H1 (cell line): Measurements from ENCODE around the gene SCGB3A1. TPM values are rescaled to one million over a fixed set of nuclear protein-coding genes. Genes with fewer than 3 reads are reported as not detected.

Experiments
- polyA plus RNA-seq, 7 experiments: library from polyadenylated mRNA; depleted of rRNA in 3 of 7; stranded (reverse) in 5 of 7; unstranded in 2 of 7; fragments of >200 nt in 5 of 7; fragments of 200-250 nt in 2 of 7; gene quantifications; 1 replicate in 5 of 7; 2 replicates in 1 of 7; 4 replicates in 1 of 7; pipeline versions ENCODE4 v1.2.1 to v1.2.3, GENCODE V29; 2011 to 2013; ENCODE audit warnings: missing spikeins in 2 of 7, mixed read lengths in 2 of 7
- total RNA-seq: library from RNA; stranded (reverse); fragmentation: NEBNext Ultra II Directional; extraction: Animal tissue kit (Norgen Biotek cat#: 25700); gene quantifications from 2 replicates; pipeline ENCODE4 v1.2.1, GENCODE V29; 2021
- TF ChIP-seq, protein P1 (sequence below): fragments of 300-600 bp; sonication (generic); IDR thresholded peaks from 2 replicates; pipeline ENCODE4 v1.7.1; 2012; ENCODE audit warnings: low read length, moderate library complexity, mild to moderate bottlenecking, inconsistent platforms; ENCODE audit not compliant: insufficient replicate concordance

Gene SCGB3A1
- total and polyA plus RNA-seq, 2 of the 8 experiments (the other 6 are each of a cell fraction or from before 2014, with no cell fraction given), result 0.20 TPM; not detected in 1

DNA sequence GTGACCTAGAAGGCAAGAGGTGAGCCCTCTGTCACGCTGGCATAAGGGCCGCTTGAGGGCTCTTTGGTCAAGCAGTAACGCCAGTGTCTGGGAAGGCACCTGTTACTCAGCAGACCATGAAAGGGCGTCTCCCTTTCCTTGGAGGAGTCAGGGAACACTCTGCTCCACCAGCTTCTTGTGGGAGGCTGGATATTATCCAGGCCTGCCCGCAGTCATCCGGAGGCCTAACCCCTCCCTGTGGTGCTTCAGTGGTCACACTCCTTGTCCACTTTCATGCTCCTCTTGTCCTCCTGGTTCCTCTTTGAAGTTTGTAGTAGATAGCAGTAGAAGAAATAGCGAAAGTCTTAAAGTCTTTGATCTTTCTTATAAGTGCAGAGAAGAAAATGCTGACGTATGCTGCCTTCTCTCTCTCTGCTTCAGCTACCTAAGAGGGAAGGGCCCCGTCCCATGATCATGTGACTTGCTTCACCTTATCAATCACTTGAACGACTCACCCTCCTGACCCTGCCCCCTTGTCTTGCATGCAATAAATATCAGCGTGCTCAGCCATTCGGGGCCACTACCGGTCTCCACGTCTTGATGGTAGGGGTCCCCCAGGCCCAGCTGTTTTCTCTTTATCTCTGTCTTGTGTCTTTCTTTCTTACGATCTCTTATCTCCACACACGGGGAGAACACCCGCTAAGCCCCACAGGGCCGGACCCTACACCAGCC is 16.7 kb upstream of the SCGB3A1 start (continued):
- TF ChIP-seq, protein P1, sequence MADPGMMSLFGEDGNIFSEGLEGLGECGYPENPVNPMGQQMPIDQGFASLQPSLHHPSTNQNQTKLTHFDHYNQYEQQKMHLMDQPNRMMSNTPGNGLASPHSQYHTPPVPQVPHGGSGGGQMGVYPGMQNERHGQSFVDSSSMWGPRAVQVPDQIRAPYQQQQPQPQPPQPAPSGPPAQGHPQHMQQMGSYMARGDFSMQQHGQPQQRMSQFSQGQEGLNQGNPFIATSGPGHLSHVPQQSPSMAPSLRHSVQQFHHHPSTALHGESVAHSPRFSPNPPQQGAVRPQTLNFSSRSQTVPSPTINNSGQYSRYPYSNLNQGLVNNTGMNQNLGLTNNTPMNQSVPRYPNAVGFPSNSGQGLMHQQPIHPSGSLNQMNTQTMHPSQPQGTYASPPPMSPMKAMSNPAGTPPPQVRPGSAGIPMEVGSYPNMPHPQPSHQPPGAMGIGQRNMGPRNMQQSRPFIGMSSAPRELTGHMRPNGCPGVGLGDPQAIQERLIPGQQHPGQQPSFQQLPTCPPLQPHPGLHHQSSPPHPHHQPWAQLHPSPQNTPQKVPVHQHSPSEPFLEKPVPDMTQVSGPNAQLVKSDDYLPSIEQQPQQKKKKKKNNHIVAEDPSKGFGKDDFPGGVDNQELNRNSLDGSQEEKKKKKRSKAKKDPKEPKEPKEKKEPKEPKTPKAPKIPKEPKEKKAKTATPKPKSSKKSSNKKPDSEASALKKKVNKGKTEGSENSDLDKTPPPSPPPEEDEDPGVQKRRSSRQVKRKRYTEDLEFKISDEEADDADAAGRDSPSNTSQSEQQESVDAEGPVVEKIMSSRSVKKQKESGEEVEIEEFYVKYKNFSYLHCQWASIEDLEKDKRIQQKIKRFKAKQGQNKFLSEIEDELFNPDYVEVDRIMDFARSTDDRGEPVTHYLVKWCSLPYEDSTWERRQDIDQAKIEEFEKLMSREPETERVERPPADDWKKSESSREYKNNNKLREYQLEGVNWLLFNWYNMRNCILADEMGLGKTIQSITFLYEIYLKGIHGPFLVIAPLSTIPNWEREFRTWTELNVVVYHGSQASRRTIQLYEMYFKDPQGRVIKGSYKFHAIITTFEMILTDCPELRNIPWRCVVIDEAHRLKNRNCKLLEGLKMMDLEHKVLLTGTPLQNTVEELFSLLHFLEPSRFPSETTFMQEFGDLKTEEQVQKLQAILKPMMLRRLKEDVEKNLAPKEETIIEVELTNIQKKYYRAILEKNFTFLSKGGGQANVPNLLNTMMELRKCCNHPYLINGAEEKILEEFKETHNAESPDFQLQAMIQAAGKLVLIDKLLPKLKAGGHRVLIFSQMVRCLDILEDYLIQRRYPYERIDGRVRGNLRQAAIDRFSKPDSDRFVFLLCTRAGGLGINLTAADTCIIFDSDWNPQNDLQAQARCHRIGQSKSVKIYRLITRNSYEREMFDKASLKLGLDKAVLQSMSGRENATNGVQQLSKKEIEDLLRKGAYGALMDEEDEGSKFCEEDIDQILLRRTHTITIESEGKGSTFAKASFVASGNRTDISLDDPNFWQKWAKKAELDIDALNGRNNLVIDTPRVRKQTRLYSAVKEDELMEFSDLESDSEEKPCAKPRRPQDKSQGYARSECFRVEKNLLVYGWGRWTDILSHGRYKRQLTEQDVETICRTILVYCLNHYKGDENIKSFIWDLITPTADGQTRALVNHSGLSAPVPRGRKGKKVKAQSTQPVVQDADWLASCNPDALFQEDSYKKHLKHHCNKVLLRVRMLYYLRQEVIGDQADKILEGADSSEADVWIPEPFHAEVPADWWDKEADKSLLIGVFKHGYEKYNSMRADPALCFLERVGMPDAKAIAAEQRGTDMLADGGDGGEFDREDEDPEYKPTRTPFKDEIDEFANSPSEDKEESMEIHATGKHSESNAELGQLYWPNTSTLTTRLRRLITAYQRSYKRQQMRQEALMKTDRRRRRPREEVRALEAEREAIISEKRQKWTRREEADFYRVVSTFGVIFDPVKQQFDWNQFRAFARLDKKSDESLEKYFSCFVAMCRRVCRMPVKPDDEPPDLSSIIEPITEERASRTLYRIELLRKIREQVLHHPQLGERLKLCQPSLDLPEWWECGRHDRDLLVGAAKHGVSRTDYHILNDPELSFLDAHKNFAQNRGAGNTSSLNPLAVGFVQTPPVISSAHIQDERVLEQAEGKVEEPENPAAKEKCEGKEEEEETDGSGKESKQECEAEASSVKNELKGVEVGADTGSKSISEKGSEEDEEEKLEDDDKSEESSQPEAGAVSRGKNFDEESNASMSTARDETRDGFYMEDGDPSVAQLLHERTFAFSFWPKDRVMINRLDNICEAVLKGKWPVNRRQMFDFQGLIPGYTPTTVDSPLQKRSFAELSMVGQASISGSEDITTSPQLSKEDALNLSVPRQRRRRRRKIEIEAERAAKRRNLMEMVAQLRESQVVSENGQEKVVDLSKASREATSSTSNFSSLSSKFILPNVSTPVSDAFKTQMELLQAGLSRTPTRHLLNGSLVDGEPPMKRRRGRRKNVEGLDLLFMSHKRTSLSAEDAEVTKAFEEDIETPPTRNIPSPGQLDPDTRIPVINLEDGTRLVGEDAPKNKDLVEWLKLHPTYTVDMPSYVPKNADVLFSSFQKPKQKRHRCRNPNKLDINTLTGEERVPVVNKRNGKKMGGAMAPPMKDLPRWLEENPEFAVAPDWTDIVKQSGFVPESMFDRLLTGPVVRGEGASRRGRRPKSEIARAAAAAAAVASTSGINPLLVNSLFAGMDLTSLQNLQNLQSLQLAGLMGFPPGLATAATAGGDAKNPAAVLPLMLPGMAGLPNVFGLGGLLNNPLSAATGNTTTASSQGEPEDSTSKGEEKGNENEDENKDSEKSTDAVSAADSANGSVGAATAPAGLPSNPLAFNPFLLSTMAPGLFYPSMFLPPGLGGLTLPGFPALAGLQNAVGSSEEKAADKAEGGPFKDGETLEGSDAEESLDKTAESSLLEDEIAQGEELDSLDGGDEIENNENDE, result no peak
